Endothelial cell of umbilical vein (primary cell): ENCODE data around the gene IGFBP4. TPM values are rescaled to one million over a fixed set of nuclear protein-coding genes. Genes with fewer than 3 reads are reported as not detected.

ENCODE experiments used
- BruUV-seq: library from RNA; stranded (reverse); fragments of 400-500 nt; replicated peaks from 2 replicates; lab custom pipeline; 2021; lab: Mats Ljungman, UMichigan
- CTCF ChIA-PET: fragments of 300-600, 350-600 bp; sonication (Branson Sonifier 250); formaldehyde crosslinking; loops from one replicate; lab custom pipeline; 2021; ENCODE audit warnings: antibody characterized with exemption, inconsistent platforms; lab: Charles Lee
- POLR2A ChIA-PET: fragments of 300-600, 350-600 bp; sonication (Branson Sonifier 250); formaldehyde crosslinking; loops from one replicate; lab custom pipeline; 2021; ENCODE audit warnings: antibody characterized with exemption, inconsistent platforms; lab: Charles Lee
- DNase-seq: peaks from one replicate; pipeline ENCODE4 v3.0.0-alpha.2; 2011; ENCODE audit warnings: low read depth, low spot score
- FAIRE-seq: peaks from 2 replicates; lab custom pipeline; 2011; peaks lifted over from hg19 to GRCh38; lab: Jason Lieb, UNC
- H2AFZ ChIP-seq: 2 replicates; pipeline ENCODE4 v1.6.0; 2012; ENCODE audit warnings: low read depth, low read length, control low read depth, inconsistent platforms
- H3K27ac ChIP-seq: 2 replicates; pipeline ENCODE4 v1.5.1; 2011; ENCODE audit warnings: low read depth, mild to moderate bottlenecking, control low read depth, low read length, moderate library complexity; ENCODE audit not compliant: insufficient read depth
- H3K27me3 ChIP-seq, 2 experiments: 2 replicates each; pipeline versions ENCODE4 v1.6.0 to v1.6.1; 2011; ENCODE audit warnings: low read length in 2 of 2, mixed read lengths in 1 of 2; ENCODE audit not compliant: control insufficient read depth in 2 of 2, insufficient read depth in 2 of 2
- H3K36me3 ChIP-seq, 2 experiments: 2 replicates in 1 of 2; 3 replicates in 1 of 2; pipeline ENCODE4 v1.5.1; 2011; ENCODE audit warnings: low read length in 2 of 2, mild to moderate bottlenecking in 1 of 2, moderate library complexity in 1 of 2; ENCODE audit not compliant: control insufficient read depth in 2 of 2, insufficient read depth in 2 of 2; ENCODE audit errors: extremely low read depth in 1 of 2
- H3K4me1 ChIP-seq: 3 replicates; pipeline ENCODE4 v1.5.1; 2011; ENCODE audit warnings: mild to moderate bottlenecking, low read length; ENCODE audit not compliant: control insufficient read depth, insufficient read depth; ENCODE audit errors: extremely low read depth
- H3K4me2 ChIP-seq: 2 replicates; pipeline ENCODE4 v1.6.1; 2011; ENCODE audit warnings: low read length, control low read depth, mixed read lengths; ENCODE audit not compliant: insufficient read depth
- H3K4me3 ChIP-seq, 3 experiments: fragments of 200-600 bp in 1 of 3; sonication (generic), shearing (Covaris generic) in 1 of 3; replicated peaks in 1 of 3; 2 replicates each; pipeline ENCODE4 v1.5.1; 2011 to 2016; ENCODE audit warnings: control low read depth in 3 of 3, low read length in 3 of 3, mild to moderate bottlenecking in 2 of 3, inconsistent platforms in 1 of 3, low read depth in 1 of 3, moderate library complexity in 1 of 3; ENCODE audit not compliant: insufficient read depth in 1 of 3
- H3K79me2 ChIP-seq: 2 replicates; pipeline ENCODE4 v1.6.0; 2012; ENCODE audit warnings: low read length, inconsistent platforms; ENCODE audit not compliant: control insufficient read depth, insufficient read depth
- H3K9ac ChIP-seq: replicated peaks from 2 replicates; pipeline ENCODE3; 2011; ENCODE audit warnings: low read length, control low read depth; ENCODE audit not compliant: insufficient read depth; ENCODE audit errors: extremely low read depth
- H3K9me1 ChIP-seq: replicated peaks from 3 replicates; pipeline ENCODE4 v1.6.0; 2011; ENCODE audit warnings: mild to moderate bottlenecking, low read length; ENCODE audit not compliant: control insufficient read depth, insufficient read depth; ENCODE audit errors: extremely low read depth
- H3K9me3 ChIP-seq: replicated peaks from 2 replicates; pipeline ENCODE4 v1.5.1; 2012; ENCODE audit warnings: low read length, inconsistent platforms; ENCODE audit not compliant: control insufficient read depth, insufficient read depth
- H4K20me1 ChIP-seq: replicated peaks from 2 replicates; pipeline ENCODE3; 2011; ENCODE audit warnings: mild to moderate bottlenecking, low read length; ENCODE audit not compliant: control insufficient read depth, insufficient read depth; ENCODE audit errors: extremely low read depth
- CTCF ChIP-seq, 2 donors: IDR thresholded peaks; 1 replicate in 1 of 2; 2 replicates in 1 of 2; pipeline ENCODE4 v1.5.1; 2011; ENCODE audit warnings: low read length in 2 of 2, mild to moderate bottlenecking in 2 of 2, moderate library complexity in 2 of 2, control low read depth in 1 of 2, inconsistent platforms in 1 of 2, low read depth in 1 of 2; ENCODE audit not compliant: insufficient read depth in 1 of 2; ENCODE audit errors: extremely low read depth in 1 of 2
- GATA2 ChIP-seq: IDR thresholded peaks from 2 replicates; pipeline ENCODE4 v1.7.0; 2011; ENCODE audit warnings: low read depth, mild to moderate bottlenecking, moderate library complexity, mixed read lengths, low read length; ENCODE audit not compliant: insufficient read length, insufficient read depth
- JUN ChIP-seq: IDR thresholded peaks from 2 replicates; pipeline ENCODE4 v1.6.1; 2011; ENCODE audit warnings: borderline replicate concordance, low read depth; ENCODE audit not compliant: insufficient read length, insufficient read depth
- POLR2A ChIP-seq: IDR thresholded peaks from 2 replicates; pipeline ENCODE4 v1.6.1; 2012; ENCODE audit warnings: low read depth, mild to moderate bottlenecking, control low read depth, low read length
- POLR2AphosphoS5 ChIP-seq: IDR thresholded peaks from 2 replicates; pipeline ENCODE4 v1.6.1; 2012; ENCODE audit warnings: low read depth, mild to moderate bottlenecking, control low read depth, low read length, moderate library complexity; ENCODE audit not compliant: insufficient read depth
- dilution Hi-C: fragments of 300-500 bp; cut with MboI; formaldehyde crosslinking; loops from one replicate; pipeline ENCODE4 v1.15.0; 2019; ENCODE audit warnings: low sequenced_read_pairs; ENCODE audit not compliant: extremely low pct_ligation_motif_present
- intact Hi-C: fragments of 100-400 bp; cut with micrococcal nuclease; formaldehyde crosslinking; loops from one replicate; pipeline ENCODE4 v1.10.0; 2022
- polyA plus RNA-seq, 4 experiments: library from polyadenylated mRNA; depleted of rRNA in 3 of 4; stranded (reverse) in 3 of 4; unstranded in 1 of 4; fragments of >200 nt; gene quantifications; 2 replicates each; pipeline versions ENCODE4 v1.2.1 to v1.2.3, GENCODE V29; 2011 to 2012; ENCODE audit warnings: missing spikeins in 1 of 4
- total RNA-seq: library from RNA; stranded (reverse); gene quantifications from 2 replicates; pipeline ENCODE4 v1.2.3, GENCODE V29; 2021
- TF ChIP-seq, protein P1 (sequence below): IDR thresholded peaks from 2 replicates; pipeline ENCODE4 v1.6.1; 2011; ENCODE audit not compliant: insufficient read depth, insufficient read length

IGFBP4 gene
- total and polyA plus RNA-seq, 2 donors (not counting 3 experiments of a cell fraction or from before 2014, with no cell fraction given), result 377 to 618 TPM

GRCh38 chr17:40459636-40460603, 16.7 kb downstream of the IGFBP4 start:
- BruUV-seq, result no TSS peak
- DNase-seq (no peak), FAIRE-seq (no peak)
- CTCF ChIA-PET, result interaction anchor here (0.5 to 4.5 kb wide), 10 partner anchors 11 to 155 kb away, joined by 3 to 31 read pairs (median 3); no protein-coding TSS in a partner anchor
- POLR2A ChIA-PET, result no interaction called here
- dilution Hi-C loops, result no loop called here
- no peak overlapping the region for H3K4me2 ChIP-seq
- H2AFZ ChIP-seq, result no peak overlapping the region
- no peaks in the 10 kb centered on the region for H3K27me3 ChIP-seq
- no peaks in the 10 kb centered on the region for H3K79me2 ChIP-seq
- H4K20me1 ChIP-seq, result no peaks in the 10 kb centered on the region
- H3K9me3 ChIP-seq, result no peaks in the 10 kb centered on the region
- no peak for TF ChIP-seq GATA2
- no peak for TF ChIP-seq CTCF (IDR thresholded peaks at IDR 0.05; ENCODE audit: extremely low read depth in 1 of 2, insufficient read depth in 1 of 2, low read depth in 1 of 2, low read length in 2 of 2)
- TF ChIP-seq POLR2A, result no peak
- H3K27ac ChIP-seq, result no peak overlapping the region
- H3K9ac ChIP-seq, result no peak overlapping the region
- intact Hi-C loops, result no loop called here
- H3K9me1 ChIP-seq, result no peaks in the 10 kb centered on the region
- H3K36me3 ChIP-seq, result peaks cover 12 to 37% of the 10 kb centered on the region in 2 experiments
- no peak overlapping the region for H3K4me3 ChIP-seq
- H3K4me1 ChIP-seq, result no peaks in the 10 kb centered on the region

GRCh38 chr17:40460604-40460967, 17.3 kb downstream of the IGFBP4 start:
- DNase-seq (no peak), FAIRE-seq (no peak)
- TF ChIP-seq POLR2AphosphoS5 (no peak), POLR2A (no peak), JUN (no peak), GATA2 (no peak)
- TF ChIP-seq, protein P1, sequence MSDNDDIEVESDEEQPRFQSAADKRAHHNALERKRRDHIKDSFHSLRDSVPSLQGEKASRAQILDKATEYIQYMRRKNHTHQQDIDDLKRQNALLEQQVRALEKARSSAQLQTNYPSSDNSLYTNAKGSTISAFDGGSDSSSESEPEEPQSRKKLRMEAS, result no peak
- POLR2A ChIA-PET, result no interaction called here
- no peak overlapping the region for H3K4me2 ChIP-seq
- dilution Hi-C loops (no loop called here), intact Hi-C loops (no loop called here)
- H3K79me2 ChIP-seq, result no peaks in the 10 kb centered on the region
- CTCF ChIA-PET, result interaction anchor here (0.5 to 4.5 kb wide), 9 partner anchors 10 to 155 kb away, joined by 3 to 31 read pairs (median 3); no protein-coding TSS in a partner anchor
- no peaks in the 10 kb centered on the region for H4K20me1 ChIP-seq
- no peak overlapping the region for H2AFZ ChIP-seq
- no peak overlapping the region for H3K4me3 ChIP-seq
- no peaks in the 10 kb centered on the region for H3K27me3 ChIP-seq
- peaks cover 12 to 37% of the 10 kb centered on the region in 2 experiments for H3K36me3 ChIP-seq
- no peak overlapping the region for H3K27ac ChIP-seq
- H3K9me1 ChIP-seq, result no peaks in the 10 kb centered on the region
- H3K4me1 ChIP-seq, result no peaks in the 10 kb centered on the region
- no TSS peak for BruUV-seq
- H3K9me3 ChIP-seq, result no peaks in the 10 kb centered on the region
- H3K9ac ChIP-seq, result no peak overlapping the region
